Lower lobe of right lung (tissue), 2 donors: ENCODE measurements around the gene ACOXL. TPM values are rescaled to one million over a fixed set of nuclear protein-coding genes. Genes with fewer than 3 reads are reported as not detected.

Experiments used
- ATAC-seq, 2 donors: fragments of 200-7000 bp; cut with Tn5 transposase; one replicate each; pipeline ENCODE4 v1.9.1; 2020 to 2022; ENCODE audit warnings: mild to moderate bottlenecking in 2 of 2, moderate library complexity in 2 of 2
- DNase-seq: peaks from one replicate; pipeline ENCODE4 v3.0.0-alpha.2; 2020
- H3K27ac ChIP-seq: fragments of 200-600 bp; one replicate; pipeline ENCODE4 v1.8.0; 2022
- H3K27me3 ChIP-seq: fragments of 200-600 bp; one replicate; pipeline ENCODE4 v1.8.0; 2022; ENCODE audit warnings: low read depth
- H3K36me3 ChIP-seq: fragments of 200-600 bp; one replicate; pipeline ENCODE4 v1.8.0; 2022; ENCODE audit warnings: mild to moderate bottlenecking
- H3K4me1 ChIP-seq: fragments of 200-600 bp; one replicate; pipeline ENCODE4 v1.8.0; 2022
- H3K4me3 ChIP-seq: fragments of 200-600 bp; one replicate; pipeline ENCODE4 v1.8.0; 2022; ENCODE audit warnings: mild to moderate bottlenecking
- H3K9me3 ChIP-seq: fragments of 200-600 bp; one replicate; pipeline ENCODE4 v1.8.0; 2022
- intact Hi-C: fragments of 100-400 bp; cut with DNase I; formaldehyde crosslinking; loops from one replicate; pipeline ENCODE4 v1.11.0; 2022
- total RNA-seq: library from RNA; stranded (reverse); fragmentation: NEBNext Ultra II Directional; extraction: Animal tissue kit (Norgen Biotek cat#: 25700); gene quantifications from one replicate; pipeline ENCODE4 v1.2.1, GENCODE V29; 2021
- TF ChIP-seq, protein P1 (sequence below): fragments of 200-600 bp; IDR thresholded peaks from one replicate; pipeline ENCODE4 v1.8.0; 2022; ENCODE audit warnings: antibody characterized with exemption, mild to moderate bottlenecking
- donor health status: DM: no; HTN: yes; CAD: no; lungs with severe emphysema.

ACOXL gene
- total RNA-seq, 1 donor from 2014 or later, result 38.5 TPM

DNA sequence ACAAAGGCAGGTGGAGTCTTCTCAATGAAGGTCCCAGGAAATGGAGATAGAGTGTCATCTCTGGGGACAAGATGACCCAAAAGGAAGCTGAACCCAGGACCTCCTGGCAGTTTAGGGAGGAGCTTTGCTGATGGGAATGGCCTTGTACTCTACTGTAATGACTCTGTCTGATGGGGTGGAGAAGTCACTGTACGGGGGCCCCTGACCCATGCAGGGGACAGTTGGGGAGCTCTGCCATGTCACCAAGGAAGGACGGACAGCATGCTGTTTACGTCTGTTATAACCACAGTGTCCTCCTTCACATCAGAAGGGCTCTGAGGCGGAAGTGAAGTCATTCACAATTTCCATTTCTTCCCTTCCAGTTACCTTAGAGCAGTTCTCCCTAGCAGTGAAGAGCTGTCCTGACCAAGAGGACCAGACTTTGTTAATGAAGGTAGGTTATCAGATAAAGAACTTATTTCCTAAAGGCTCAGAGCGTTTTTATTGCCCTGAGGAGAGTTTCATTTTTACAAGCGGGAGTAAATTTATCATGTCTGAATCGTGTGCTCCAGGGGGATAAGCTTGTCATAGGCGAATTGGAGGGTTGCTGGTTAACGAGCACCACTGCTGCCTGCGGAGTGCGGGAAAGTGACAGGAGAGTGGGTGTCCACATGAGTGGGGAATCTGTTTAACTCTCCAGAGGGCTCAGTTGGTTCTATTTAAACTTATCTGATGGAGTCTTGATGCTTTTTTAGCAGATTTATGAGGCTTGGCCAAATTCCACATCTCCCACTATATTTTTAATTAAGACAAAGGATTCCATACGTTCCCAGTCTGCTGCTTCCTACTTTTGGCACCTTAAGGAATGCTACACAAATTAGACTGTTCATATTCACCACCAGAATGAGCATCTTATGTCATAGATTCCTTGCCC is 316.7 kb downstream of the ACOXL start:
- no peaks in the 10 kb centered on the region for H3K4me1 ChIP-seq
- TF ChIP-seq, protein P1, sequence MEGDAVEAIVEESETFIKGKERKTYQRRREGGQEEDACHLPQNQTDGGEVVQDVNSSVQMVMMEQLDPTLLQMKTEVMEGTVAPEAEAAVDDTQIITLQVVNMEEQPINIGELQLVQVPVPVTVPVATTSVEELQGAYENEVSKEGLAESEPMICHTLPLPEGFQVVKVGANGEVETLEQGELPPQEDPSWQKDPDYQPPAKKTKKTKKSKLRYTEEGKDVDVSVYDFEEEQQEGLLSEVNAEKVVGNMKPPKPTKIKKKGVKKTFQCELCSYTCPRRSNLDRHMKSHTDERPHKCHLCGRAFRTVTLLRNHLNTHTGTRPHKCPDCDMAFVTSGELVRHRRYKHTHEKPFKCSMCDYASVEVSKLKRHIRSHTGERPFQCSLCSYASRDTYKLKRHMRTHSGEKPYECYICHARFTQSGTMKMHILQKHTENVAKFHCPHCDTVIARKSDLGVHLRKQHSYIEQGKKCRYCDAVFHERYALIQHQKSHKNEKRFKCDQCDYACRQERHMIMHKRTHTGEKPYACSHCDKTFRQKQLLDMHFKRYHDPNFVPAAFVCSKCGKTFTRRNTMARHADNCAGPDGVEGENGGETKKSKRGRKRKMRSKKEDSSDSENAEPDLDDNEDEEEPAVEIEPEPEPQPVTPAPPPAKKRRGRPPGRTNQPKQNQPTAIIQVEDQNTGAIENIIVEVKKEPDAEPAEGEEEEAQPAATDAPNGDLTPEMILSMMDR, result no peak
- H3K27ac ChIP-seq, result no peak overlapping the region
- H3K9me3 ChIP-seq, result no peaks in the 10 kb centered on the region
- H3K36me3 ChIP-seq, result no peaks in the 10 kb centered on the region
- intact Hi-C loops, result no loop called here
- DNase-seq (no peak), ATAC-seq (no peak)
- H3K4me3 ChIP-seq, result no peak overlapping the region
- H3K27me3 ChIP-seq, result no peaks in the 10 kb centered on the region

DNA sequence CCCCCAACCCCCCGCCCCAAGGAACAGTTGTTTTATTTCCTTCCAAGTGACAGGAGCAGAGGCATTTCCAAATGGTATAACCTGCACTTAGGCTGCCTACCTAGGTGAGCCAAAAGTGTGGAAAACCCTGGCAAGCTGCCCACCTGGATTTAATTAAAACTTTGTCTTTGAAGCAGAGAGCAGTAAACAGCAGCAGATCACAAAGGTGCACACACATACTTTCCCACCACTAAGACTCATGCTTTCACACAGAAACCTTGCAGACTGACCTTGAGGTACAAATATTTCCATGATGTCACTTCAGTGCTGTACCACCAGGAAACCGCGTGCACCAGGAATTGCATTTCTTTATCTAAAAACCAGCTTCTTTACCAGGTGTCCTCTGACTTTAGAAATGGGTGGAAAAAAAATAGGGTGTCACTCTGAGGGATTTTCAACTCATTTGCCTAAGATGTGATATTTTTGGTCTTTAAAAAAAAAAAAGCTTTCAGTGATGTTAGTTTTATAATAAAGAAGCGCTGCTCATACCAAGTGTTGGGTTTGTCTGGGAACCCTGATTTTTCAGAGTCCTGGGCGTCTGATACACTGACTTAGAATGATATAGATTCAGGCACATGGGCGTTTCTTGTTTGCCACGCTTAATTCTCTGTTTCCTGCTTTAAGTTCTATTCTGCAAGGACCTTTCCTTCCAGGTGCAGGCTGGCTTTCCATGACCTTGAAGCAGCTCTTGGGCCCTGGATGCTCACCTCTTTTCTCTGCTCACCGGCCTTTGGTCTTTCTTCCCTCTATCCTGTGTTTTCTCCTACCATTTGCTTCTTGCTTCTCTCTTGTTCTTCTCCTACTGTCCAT is 317.6 kb downstream of the ACOXL start:
- H3K36me3 ChIP-seq, result no peaks in the 10 kb centered on the region
- no peak overlapping the region for H3K4me3 ChIP-seq
- no peaks in the 10 kb centered on the region for H3K27me3 ChIP-seq
- no peaks in the 10 kb centered on the region for H3K9me3 ChIP-seq
- TF ChIP-seq, protein P1, result no peak
- no peak for DNase-seq
- intact Hi-C loops, result no loop called here
- ATAC-seq, result no peak
- H3K4me1 ChIP-seq, result no peaks in the 10 kb centered on the region
- no peak overlapping the region for H3K27ac ChIP-seq

DNA sequence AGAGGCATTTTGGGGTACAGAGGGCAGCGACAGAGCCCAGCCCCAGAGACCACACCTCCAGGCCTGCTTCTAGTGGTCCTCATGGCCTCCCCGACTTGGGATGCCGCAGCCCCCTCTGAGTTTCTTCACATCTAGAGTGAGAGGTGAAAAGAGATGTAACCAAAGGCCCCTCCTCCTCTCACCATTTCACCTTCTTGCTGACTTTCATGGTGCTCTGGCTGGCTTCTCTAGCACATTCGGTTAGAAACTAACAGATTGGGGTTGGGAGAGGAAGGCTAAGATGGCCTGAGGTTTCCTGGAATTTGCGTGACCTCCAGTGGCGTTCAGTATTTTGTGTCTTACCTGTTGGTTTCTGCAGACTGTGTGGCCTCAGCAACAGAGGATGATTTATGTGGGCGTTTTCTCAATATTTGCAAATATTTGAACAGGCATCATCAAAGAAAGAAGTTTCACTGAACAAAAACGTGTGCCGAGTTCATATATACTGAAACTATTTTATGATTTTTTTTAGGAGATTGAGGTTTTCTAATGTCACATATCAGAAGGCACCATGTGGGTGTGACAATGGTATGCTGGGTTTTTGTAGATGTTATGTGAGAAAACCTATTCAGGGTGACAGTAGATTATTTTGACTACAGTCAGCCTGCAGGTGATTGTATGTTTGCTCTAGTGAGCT is 318.5 kb downstream of the ACOXL start:
- Histone ChIP-seq H3K4me1 (no peaks in the 10 kb centered on the region), H3K27ac (no peak overlapping the region), H3K36me3 (no peaks in the 10 kb centered on the region), H3K27me3 (no peaks in the 10 kb centered on the region), H3K4me3 (no peak overlapping the region), H3K9me3 (no peaks in the 10 kb centered on the region)
- DNase-seq, result no peak
- intact Hi-C loops, result no loop called here
- ATAC-seq, result no peak
- TF ChIP-seq, protein P1, result no peak

DNA sequence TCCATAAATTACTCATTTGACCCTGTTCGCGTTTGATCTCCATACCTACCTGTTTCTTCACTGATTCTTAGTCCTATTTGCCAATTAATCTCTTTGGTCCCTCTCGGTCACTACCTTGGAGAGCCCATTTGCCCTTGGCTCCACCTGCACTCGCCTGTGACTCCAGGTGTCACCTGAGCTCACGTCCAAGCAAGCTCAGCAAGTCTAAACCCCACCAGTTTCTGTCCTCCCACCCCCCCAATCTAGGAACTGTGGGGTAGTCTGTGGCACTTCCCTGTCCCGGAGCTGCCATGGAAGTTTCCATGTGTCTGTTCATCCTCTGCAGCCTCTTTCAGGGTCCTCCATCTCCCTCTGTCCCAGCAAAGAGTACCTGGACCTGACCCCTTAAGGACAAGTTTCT is 320.2 kb downstream of the ACOXL start:
- intact Hi-C loops, result no loop called here

DNA sequence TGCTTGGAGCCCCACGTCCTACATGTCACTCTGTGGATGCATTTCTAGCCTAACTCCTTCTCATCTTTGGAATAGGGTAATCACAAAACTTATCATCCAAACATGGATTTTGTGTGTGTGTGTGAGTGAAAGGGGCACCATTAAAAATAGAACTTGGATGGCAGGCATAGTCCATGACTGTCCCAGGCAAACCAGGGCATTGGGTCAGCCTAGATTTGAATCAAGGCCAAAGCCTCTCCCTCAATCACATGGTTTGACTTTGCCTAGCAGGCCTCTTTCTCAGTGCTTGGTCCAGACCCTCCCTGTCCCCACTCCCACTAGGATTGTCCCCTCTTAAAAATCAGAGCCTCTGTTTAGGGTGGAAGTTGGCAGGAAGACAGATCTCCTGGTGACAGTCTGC is 320.9 kb downstream of the ACOXL start:
- DNase-seq (no peak), ATAC-seq (no peak)
- TF ChIP-seq, protein P1, result no peak
- Histone ChIP-seq H3K4me3 (no peak overlapping the region), H3K27ac (no peak overlapping the region), H3K36me3 (no peaks in the 10 kb centered on the region), H3K4me1 (no peaks in the 10 kb centered on the region), H3K9me3 (no peaks in the 10 kb centered on the region), H3K27me3 (no peaks in the 10 kb centered on the region)
- intact Hi-C loops, result no loop called here

More for the DNA sequence above, 320.2 kb downstream of the ACOXL start:
- no peak for DNase-seq
- no peaks in the 10 kb centered on the region for H3K27me3 ChIP-seq
- no peak overlapping the region for H3K27ac ChIP-seq
- TF ChIP-seq, protein P1, result no peak
- no peaks in the 10 kb centered on the region for H3K36me3 ChIP-seq
- no peak overlapping the region for H3K4me3 ChIP-seq
- H3K9me3 ChIP-seq, result no peaks in the 10 kb centered on the region
- no peak for ATAC-seq
- H3K4me1 ChIP-seq, result no peaks in the 10 kb centered on the region
